ENCODE measurements around the gene C14orf180. TPM values are rescaled to one million over a fixed set of nuclear protein-coding genes. Genes with fewer than 3 reads are reported as not detected.

Gene C14orf180
- total RNA-seq, 1 experiment from 2014 or later, result not detected

- no peaks in the 10 kb centered on the region for H3K9me3 ChIP-seq (ENCODE audit: control insufficient read depth, low read depth, low read length)
Observed at GRCh38 chr14:104610749-104611310, 31.3 kb downstream of the C14orf180 start.

More at GRCh38 chr14:104610749-104611310, 31.3 kb downstream of the C14orf180 start:
- no peak overlapping the region for H3K4ac ChIP-seq (ENCODE audit: low read depth, low read length)
- H3K4me1 Mint-ChIP-seq, result peaks cover 0 to under 1% of the 10 kb centered on the region in 2 experiments; a peak in 1 of 4 replicates
- H3K27me3 Mint-ChIP-seq (ENCODE audit: low read depth), result peaks cover 73% of the 10 kb centered on the region
- H3K27me3 ChIP-seq (ENCODE audit: insufficient read depth, low read length), result no peaks in the 10 kb centered on the region
- no peak overlapping the region for H3K9ac ChIP-seq (ENCODE audit: extremely low read depth, insufficient read length, low read length)
- H2BK5ac ChIP-seq (ENCODE audit: insufficient read length, low read length), result no peak overlapping the region
- H3K79me1 ChIP-seq (ENCODE audit: insufficient read depth, low read depth, low read length, poor library complexity, severe bottlenecking), result no peaks in the 10 kb centered on the region
- H3K36me3 Mint-ChIP-seq (ENCODE audit: insufficient read depth in 1 of 3, low read depth in 3 of 3), result no peaks in the 10 kb centered on the region; a peak in 1 of 7 replicates
- H3K79me2 ChIP-seq (ENCODE audit: insufficient read depth, low read length), result no peaks in the 10 kb centered on the region
- H2AFZ ChIP-seq (ENCODE audit: low read length), result no peak overlapping the region
- WGBS (ENCODE audit: extremely low coverage, insufficient read length, low lambda C conversion rate), result no CpG with 5 or more reads among the region's 4 CpGs
- no peaks in the 10 kb centered on the region for H3K4me1 ChIP-seq (ENCODE audit: insufficient read depth, low read length)
- H3K9me3 Mint-ChIP-seq, result peaks cover 0 to 6% of the 10 kb centered on the region in 2 experiments; a peak in 2 of 5 replicates
- H4K20me1 ChIP-seq (ENCODE audit: control insufficient read depth, insufficient read depth, insufficient read length), result no peaks in the 10 kb centered on the region
- H3K14ac ChIP-seq (ENCODE audit: insufficient read depth, low read length), result no peak overlapping the region
- no peak overlapping the region for H3K27ac ChIP-seq (ENCODE audit: insufficient read length, low read depth, low read length)
- H4K8ac ChIP-seq (replicated peaks; ENCODE audit: insufficient read length, low read depth, low read length), result no peak overlapping the region
- H2BK20ac ChIP-seq (ENCODE audit: low read depth, low read length, poor library complexity, severe bottlenecking), result no peak overlapping the region
- no peak overlapping the region for H2BK12ac ChIP-seq (ENCODE audit: insufficient read length, low read depth, low read length)
- no peak overlapping the region for H3K27ac Mint-ChIP-seq
- H2AK5ac ChIP-seq (ENCODE audit: insufficient read length, low read length), result no peak overlapping the region
- H2BK120ac ChIP-seq (ENCODE audit: low read depth, low read length, poor library complexity, severe bottlenecking), result no peak overlapping the region
- H3K18ac ChIP-seq (ENCODE audit: insufficient read length, low read depth, low read length), result no peak overlapping the region
- DNase-seq, result no peak
- TF ChIP-seq CTCF (conservative IDR thresholded peaks at IDR 0.05), result no peak
- H3K23me2 ChIP-seq (ENCODE audit: insufficient read length, low read depth, low read length, poor library complexity, severe bottlenecking), result no peaks in the 10 kb centered on the region
- H3K23ac ChIP-seq (ENCODE audit: insufficient read length, low read depth, low read length), result no peak overlapping the region
- no peak overlapping the region for H2BK15ac ChIP-seq (ENCODE audit: low read depth, low read length)
- no peak overlapping the region for H3T11ph ChIP-seq (ENCODE audit: low read length)
- no peak overlapping the region for H4K91ac ChIP-seq (ENCODE audit: insufficient read length, low read depth, low read length)
- no peak overlapping the region for H3K4me3 Mint-ChIP-seq
- no peak overlapping the region for H3K56ac ChIP-seq (ENCODE audit: insufficient read length, low read depth, low read length)
- H3K4me2 ChIP-seq (ENCODE audit: insufficient read depth, insufficient read length, low read length), result no peak overlapping the region
- no peak overlapping the region for H4K5ac ChIP-seq (ENCODE audit: insufficient read length, low read depth, low read length)

Measured in H9 (cell line).